Measurements from ENCODE around the gene PDE11A. TPM values are rescaled to one million over a fixed set of nuclear protein-coding genes. Genes with fewer than 3 reads are reported as not detected.

The PDE11A gene
- total RNA-seq: 1 to 10 TPM in 2 of 4 donors, under 1 TPM in 1, not detected in 1; 0.85 to 2.3 (median 2.1) TPM

GRCh38 chr2:178072383-178073301 is at the start of gene PDE11A:
PDE11A (minus strand) TSS chr2:178072777; CDS start chr2:178072437, 340 bp downstream.
- no peak within 1 kb of the TSS for H3K27ac ChIP-seq

GRCh38 chr2:178119179-178119922 is 46.8 kb upstream of the PDE11A start:
- H3K4me1 ChIP-seq: no peaks in the 10 kb centered on the region
- DNase-seq: no peak
- H3K4me3 ChIP-seq: no peak overlapping the region
- no peak overlapping the region for H3K27ac ChIP-seq
- H3K9me3 ChIP-seq: no peaks in the 10 kb centered on the region
- TF ChIP-seq POLR2A (IDR thresholded peaks at IDR 0.05) (no peak), CTCF (IDR thresholded peaks at IDR 0.05) (no peak)
- H3K27me3 ChIP-seq: no peaks in the 10 kb centered on the region
- peaks cover 0 to 4% of the 10 kb centered on the region in 2 donors for H3K36me3 ChIP-seq
- intact Hi-C loops (cut with DNase I; ENCODE audit: low total_unique reads): no loop called here

More at GRCh38 chr2:178072383-178073301, at the start of gene PDE11A:
- H3K4me3 ChIP-seq: peak within 1 kb of the TSS; percentile 11 to 34
- no peaks in the 10 kb centered on the region for H3K36me3 ChIP-seq
- H3K4me1 ChIP-seq: no peaks in the 10 kb centered on the region
- DNase-seq: peak; percentile 36 to 41
- TF ChIP-seq POLR2A (IDR thresholded peaks at IDR 0.05) (no peak), CTCF (IDR thresholded peaks at IDR 0.05) (no peak)
- H3K27me3 ChIP-seq: no peaks in the 10 kb centered on the region
- H3K9me3 ChIP-seq: no peaks in the 10 kb centered on the region
- intact Hi-C loops (cut with DNase I; ENCODE audit: low total_unique reads): no loop called here

- Histone ChIP-seq H3K4me3 (no peak overlapping the region), H3K27ac (no peak overlapping the region), H3K36me3 (peaks cover 0 to 4% of the 10 kb centered on the region in 2 donors), H3K27me3 (no peaks in the 10 kb centered on the region), H3K9me3 (no peaks in the 10 kb centered on the region), H3K4me1 (no peaks in the 10 kb centered on the region)
- intact Hi-C loops (cut with DNase I; ENCODE audit: low total_unique reads): no loop called here
- no peak for TF ChIP-seq CTCF (IDR thresholded peaks at IDR 0.05)
- TF ChIP-seq POLR2A (IDR thresholded peaks at IDR 0.05): no peak
- DNase-seq: no peak
Measured at GRCh38 chr2:178117725-178118124, 45.1 kb upstream of the PDE11A start.

- TF ChIP-seq POLR2A (IDR thresholded peaks at IDR 0.05) (no peak), CTCF (IDR thresholded peaks at IDR 0.05) (no peak)
Measured at GRCh38 chr2:178115271-178115670, 42.7 kb upstream of the PDE11A start.

More at GRCh38 chr2:178115271-178115670, 42.7 kb upstream of the PDE11A start:
- Histone ChIP-seq H3K4me1 (no peaks in the 10 kb centered on the region), H3K4me3 (no peak overlapping the region), H3K27me3 (no peaks in the 10 kb centered on the region), H3K27ac (no peak overlapping the region), H3K9me3 (no peaks in the 10 kb centered on the region), H3K36me3 (peaks cover 0 to 4% of the 10 kb centered on the region in 2 donors)
- no peak for DNase-seq
- intact Hi-C loops (cut with DNase I; ENCODE audit: low total_unique reads): no loop called here

Data from uterus (tissue), 4 donors.